Myocyte (in vitro differentiated cells): Measurements from ENCODE around the gene OR10K2. TPM values are rescaled to one million over a fixed set of nuclear protein-coding genes. Genes with fewer than 3 reads are reported as not detected.
"Not testable (repeated sequence)": the region's sequence is repeated elsewhere in the genome, so short reads cannot be mapped to it uniquely, and the experiment has no call there.

Experiments used
- DNase-seq: peaks from one replicate; pipeline ENCODE4 v3.0.0-alpha.2; 2012; ENCODE audit warnings: low read depth
- polyA plus RNA-seq: library from polyadenylated mRNA; unstranded; fragments of >200 nt; gene quantifications from one replicate; pipeline ENCODE4 v1.2.1, GENCODE V29; 2012; ENCODE audit warnings: missing spikeins
- total RNA-seq: library from RNA; depleted of rRNA; stranded (reverse); fragments of >200 nt; gene quantifications from 2 replicates; pipeline ENCODE4 v1.2.3, GENCODE V29; 2014

Gene OR10K2
- total RNA-seq, result not detected in 2 replicates
- not detected for polyA plus RNA-seq

GRCh38 chr1:158426137-158426536 is at the start of gene OR10K2:
OR10K2 (minus strand) TSS chr1:158426237; CDS start chr1:158420866, 5,371 bp downstream.
- no peak for DNase-seq

GRCh38 chr1:158471920-158472319 is 45.9 kb upstream of the OR10K2 start, which contains the start of gene OR10R2:
OR10R2 (plus strand) TSS chr1:158472220; CDS start chr1:158472326, 106 bp downstream.
- no peak for DNase-seq

GRCh38 chr1:158461534-158461933 is 35.5 kb upstream of the OR10K2 start, which contains the start of gene OR10K1:
OR10K1 (plus strand) TSS chr1:158461834; CDS start chr1:158465562, 3,728 bp downstream.
- DNase-seq, result no peak

GRCh38 chr1:158458263-158458662 is 32.2 kb upstream of the OR10K2 start:
- DNase-seq, result no peak

GRCh38 chr1:158457246-158457645 is 31.2 kb upstream of the OR10K2 start:
- DNase-seq, result no peak

GRCh38 chr1:158454537-158454936 is 28.5 kb upstream of the OR10K2 start:
- no peak for DNase-seq

GRCh38 chr1:158445376-158445775 is 19.3 kb upstream of the OR10K2 start:
- DNase-seq, result no peak

- no peak for DNase-seq
Measured at GRCh38 chr1:158434741-158435140, 8.7 kb upstream of the OR10K2 start.

- not testable (repeated sequence) for DNase-seq
Measured at GRCh38 chr1:158430163-158430562, 4.1 kb upstream of the OR10K2 start.

GRCh38 chr1:158425027-158425426 is 1.0 kb downstream of the OR10K2 start:
- DNase-seq, result no peak

GRCh38 chr1:158422212-158422611 is 3.8 kb downstream of the OR10K2 start:
- no peak for DNase-seq

- no peak for DNase-seq
Measured at GRCh38 chr1:158417586-158417985, 8.5 kb downstream of the OR10K2 start.

GRCh38 chr1:158414651-158415345 is 11.2 kb downstream of the OR10K2 start:
- no peak for DNase-seq

- DNase-seq, result no peak
Measured at GRCh38 chr1:158407092-158407491, 18.9 kb downstream of the OR10K2 start.

GRCh38 chr1:158400871-158401270 is 25.2 kb downstream of the OR10K2 start:
- no peak for DNase-seq

GRCh38 chr1:158398818-158399514 is 27.1 kb downstream of the OR10K2 start, which contains the start of gene OR10T2:
OR10T2 (minus strand) TSS chr1:158399466; CDS start chr1:158399466, 0 bp downstream.
- DNase-seq, result peak; percentile 36

- DNase-seq, result no peak
Measured at GRCh38 chr1:158396646-158397045, 29.4 kb downstream of the OR10K2 start.

GRCh38 chr1:158393476-158393875 is 32.6 kb downstream of the OR10K2 start:
- DNase-seq, result no peak

GRCh38 chr1:158391099-158391498 is 34.9 kb downstream of the OR10K2 start:
- no peak for DNase-seq

GRCh38 chr1:158390331-158390730 is 35.7 kb downstream of the OR10K2 start:
- DNase-seq, result no peak

GRCh38 chr1:158374860-158375259 is 51.2 kb downstream of the OR10K2 start:
- DNase-seq, result no peak

- DNase-seq, result not testable (repeated sequence)
Measured at GRCh38 chr1:158374101-158374500, 51.9 kb downstream of the OR10K2 start.
